ENCODE measurements around the gene SMIM1. TPM values are rescaled to one million over a fixed set of nuclear protein-coding genes. Genes with fewer than 3 reads are reported as not detected.
A peak's percentile ranks its signal among the peaks of the same experiment; 100 is the strongest.
"Not testable (repeated sequence)": the region's sequence is repeated elsewhere in the genome, so short reads cannot be mapped to it uniquely, and the experiment has no call there.

Gene SMIM1
- total RNA-seq, 2 experiments from 2014 or later = 1.5 to 2.2 TPM

DNA sequence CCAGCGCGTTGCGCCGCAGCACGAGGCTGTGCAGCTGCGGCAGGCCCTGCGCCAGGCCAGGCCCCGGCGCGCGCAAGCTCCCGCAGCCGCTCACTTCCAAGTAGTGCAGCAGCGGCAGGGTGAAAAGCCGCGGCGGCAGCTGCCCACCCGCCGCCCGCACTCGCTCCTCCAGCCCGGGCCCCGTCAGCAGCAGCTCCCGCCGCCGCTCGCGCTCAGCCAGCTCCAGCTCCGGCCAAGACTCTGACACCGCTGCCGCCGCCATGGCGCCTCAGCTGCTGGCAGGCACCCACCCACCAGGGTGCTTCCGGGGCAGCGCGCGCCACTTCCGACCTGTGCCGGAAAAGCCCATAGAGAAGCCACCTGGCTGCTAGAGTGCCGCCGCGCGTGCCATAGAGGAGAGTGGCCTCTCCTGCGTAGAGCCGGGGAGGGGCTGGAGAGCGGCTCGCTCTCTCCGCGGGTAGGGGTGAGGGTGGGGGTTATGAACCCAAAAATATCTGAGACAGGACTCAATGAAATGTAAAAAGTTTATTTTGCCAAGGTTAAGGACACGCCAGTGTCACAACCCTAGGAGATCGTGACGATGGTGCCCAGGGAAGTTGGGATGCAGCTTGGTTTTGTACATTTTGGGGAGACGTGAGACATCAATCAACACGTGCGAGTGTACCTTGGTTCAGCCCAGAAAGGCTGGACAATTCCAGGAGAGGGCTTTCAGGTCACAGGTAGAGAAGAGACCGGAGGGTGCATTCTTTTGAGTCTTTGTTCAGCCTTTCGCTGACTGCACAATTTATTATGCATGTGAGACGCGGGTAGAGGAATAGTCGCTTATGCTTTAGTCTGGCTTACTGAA is 23.9 kb downstream of the SMIM1 start, which contains the start of gene LRRC47:
Gene LRRC47 (minus strand): TSS at position 284 of the 847 bp plus-strand sequence. CDS start 22 bp downstream, at position 262.
- peaks cover 43% of the 10 kb centered on the region for H3K4me1 Mint-ChIP-seq (ENCODE audit: low read depth)
- peaks cover 6% of the 10 kb centered on the region for H3K27me3 Mint-ChIP-seq
- DNase-seq (peak; percentile 96), ATAC-seq (peak; percentile 99)
- POLR2A ChIA-PET = interaction anchor here (0.7 to 3.0 kb wide), 5 partner anchors 10 to 62 kb away, joined by 3 to 19 read pairs (median 4); no protein-coding TSS in a partner anchor
- CTCF ChIA-PET = interaction anchor here (0.8 to 1.9 kb wide), 4 partner anchors 12 to 103 kb away, joined by 3 to 12 read pairs (median 4); partner anchors contain the start of gene C1orf174
- H3K27ac Mint-ChIP-seq = peak within 1 kb of the TSS; percentile 95
- no peaks in the 10 kb centered on the region for H3K9me3 Mint-ChIP-seq
- peaks cover 7% of the 10 kb centered on the region for H3K36me3 Mint-ChIP-seq (ENCODE audit: low read depth)
- TF ChIP-seq, protein P1, sequence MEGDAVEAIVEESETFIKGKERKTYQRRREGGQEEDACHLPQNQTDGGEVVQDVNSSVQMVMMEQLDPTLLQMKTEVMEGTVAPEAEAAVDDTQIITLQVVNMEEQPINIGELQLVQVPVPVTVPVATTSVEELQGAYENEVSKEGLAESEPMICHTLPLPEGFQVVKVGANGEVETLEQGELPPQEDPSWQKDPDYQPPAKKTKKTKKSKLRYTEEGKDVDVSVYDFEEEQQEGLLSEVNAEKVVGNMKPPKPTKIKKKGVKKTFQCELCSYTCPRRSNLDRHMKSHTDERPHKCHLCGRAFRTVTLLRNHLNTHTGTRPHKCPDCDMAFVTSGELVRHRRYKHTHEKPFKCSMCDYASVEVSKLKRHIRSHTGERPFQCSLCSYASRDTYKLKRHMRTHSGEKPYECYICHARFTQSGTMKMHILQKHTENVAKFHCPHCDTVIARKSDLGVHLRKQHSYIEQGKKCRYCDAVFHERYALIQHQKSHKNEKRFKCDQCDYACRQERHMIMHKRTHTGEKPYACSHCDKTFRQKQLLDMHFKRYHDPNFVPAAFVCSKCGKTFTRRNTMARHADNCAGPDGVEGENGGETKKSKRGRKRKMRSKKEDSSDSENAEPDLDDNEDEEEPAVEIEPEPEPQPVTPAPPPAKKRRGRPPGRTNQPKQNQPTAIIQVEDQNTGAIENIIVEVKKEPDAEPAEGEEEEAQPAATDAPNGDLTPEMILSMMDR (IDR thresholded peaks at IDR 0.05) = no peak
- H3K4me3 Mint-ChIP-seq = peak within 1 kb of the TSS; percentile 82
- intact Hi-C loops (cut with micrococcal nuclease) = no loop called here

DNA sequence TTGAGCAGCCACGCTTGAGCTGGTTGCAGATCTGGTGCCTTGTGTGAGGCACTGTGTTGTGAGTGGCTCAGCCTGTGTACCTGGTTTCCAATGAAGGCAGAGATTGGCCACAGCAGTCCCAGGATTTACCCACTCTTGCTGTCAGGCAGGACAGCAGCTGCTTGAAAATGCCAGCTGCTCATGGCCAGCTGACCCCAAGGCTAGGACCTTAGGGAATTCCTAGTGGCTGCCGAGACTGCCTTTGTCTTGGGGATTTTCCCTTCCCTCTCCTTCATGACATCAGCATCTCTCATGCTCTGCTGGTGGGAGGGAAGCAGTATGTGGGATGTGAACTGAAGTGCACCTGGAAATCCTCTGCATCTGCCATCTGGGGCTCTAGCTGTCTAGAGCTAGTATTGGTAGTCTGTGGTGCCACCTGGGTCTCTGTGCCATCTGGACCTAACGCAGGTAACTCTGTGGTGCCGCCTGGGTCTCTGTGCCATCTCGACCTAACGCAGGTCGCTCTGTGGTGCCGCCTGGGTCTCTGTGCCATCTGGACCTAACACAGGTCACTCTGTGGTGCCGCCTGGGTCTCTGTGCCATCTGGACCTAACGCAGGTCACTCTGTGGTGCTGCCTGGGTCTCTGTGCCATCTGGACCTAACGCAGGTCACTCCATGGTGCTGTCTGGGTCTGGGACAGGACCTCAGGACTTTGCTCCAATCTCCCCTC is 27.6 kb downstream of the SMIM1 start:
- ChIA-PET CTCF (interaction anchor here (1.5 kb wide), 2 partner anchors 26 to 27 kb away, joined by 3 to 5 read pairs; no protein-coding TSS in a partner anchor), POLR2A (interaction anchor here (0.6 kb wide), 1 partner anchor 70 kb away, joined by 3 read pairs; no protein-coding TSS in a partner anchor)
- H3K36me3 Mint-ChIP-seq (ENCODE audit: low read depth) = peaks cover 3% of the 10 kb centered on the region
- no peak overlapping the region for H3K27ac Mint-ChIP-seq
- no peak for DNase-seq
- TF ChIP-seq, protein P1 (IDR thresholded peaks at IDR 0.05) = no peak
- ATAC-seq = no peak
- H3K4me3 Mint-ChIP-seq = no peak overlapping the region
- H3K4me1 Mint-ChIP-seq (ENCODE audit: low read depth) = peaks cover 20% of the 10 kb centered on the region
- intact Hi-C loops (cut with micrococcal nuclease) = no loop called here
- no peaks in the 10 kb centered on the region for H3K9me3 Mint-ChIP-seq
- H3K27me3 Mint-ChIP-seq = peaks cover 21% of the 10 kb centered on the region

DNA sequence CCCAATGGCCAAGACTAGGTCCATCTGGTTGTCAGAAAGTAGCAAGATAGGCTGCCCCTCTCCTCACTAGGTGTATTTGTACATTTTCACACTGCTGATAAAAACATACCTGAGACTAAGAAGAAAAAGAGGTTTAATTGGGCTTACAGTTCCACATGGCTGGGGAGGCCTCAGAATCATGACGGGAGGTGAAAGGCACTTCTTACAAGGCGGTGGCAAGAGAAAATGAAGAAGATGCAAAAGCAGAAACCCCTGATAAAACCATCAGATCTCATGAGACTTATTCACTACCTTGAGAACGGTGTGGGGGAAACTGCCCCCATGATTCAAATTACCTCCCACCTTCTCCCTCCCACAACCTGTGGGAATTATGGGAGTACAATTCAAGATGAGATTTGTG is 28.2 kb downstream of the SMIM1 start:
- peaks cover 23% of the 10 kb centered on the region for H3K27me3 Mint-ChIP-seq
- H3K27ac Mint-ChIP-seq; ATAC-seq; H3K36me3 Mint-ChIP-seq (ENCODE audit: low read depth); POLR2A ChIA-PET; intact Hi-C loops (cut with micrococcal nuclease); DNase-seq; H3K4me3 Mint-ChIP-seq; H3K9me3 Mint-ChIP-seq: not testable (repeated sequence)
- H3K4me1 Mint-ChIP-seq (ENCODE audit: low read depth) = peaks cover 16% of the 10 kb centered on the region
- CTCF ChIA-PET = interaction anchor here (1.4 to 2.1 kb wide), 2 partner anchors 9 to 25 kb away, joined by 3 to 12 read pairs; no protein-coding TSS in a partner anchor

DNA sequence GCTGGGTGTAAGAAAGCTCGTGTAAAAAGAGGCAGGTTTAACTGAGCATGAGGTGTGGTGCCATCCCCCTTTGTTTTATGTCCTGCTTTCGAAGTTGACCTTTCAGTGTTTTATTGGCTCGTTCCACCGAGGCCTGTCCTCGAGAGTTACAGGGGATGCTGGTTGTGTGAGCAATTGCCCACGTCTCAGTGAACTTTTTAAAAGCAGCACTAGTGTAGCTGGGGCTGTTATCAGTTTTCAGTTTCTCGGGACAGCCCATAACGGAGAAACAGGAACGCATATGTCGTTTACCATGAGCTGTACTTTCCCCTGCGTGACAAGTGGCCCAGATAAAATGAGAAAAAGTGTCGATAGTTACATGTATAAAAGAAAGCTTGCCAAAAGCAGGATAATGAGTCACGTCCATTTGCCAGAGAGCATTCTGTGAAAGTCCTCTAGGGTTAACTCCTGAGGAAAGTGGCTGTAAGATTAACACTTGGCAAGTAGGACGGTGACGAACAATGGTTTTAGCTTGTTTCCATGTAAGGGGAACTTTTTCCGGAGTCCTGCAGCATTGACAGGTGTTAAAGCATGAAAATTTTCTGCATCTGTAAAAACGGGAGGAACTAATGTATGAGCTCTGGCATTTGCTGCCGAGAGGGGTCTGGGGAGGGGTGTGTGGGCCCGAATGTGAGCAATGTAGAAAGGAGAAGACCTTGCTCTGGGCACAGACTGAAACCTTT is 31.5 kb downstream of the SMIM1 start:
- ChIA-PET CTCF (interaction anchor here (1.1 kb wide), 1 partner anchor 17 kb away, joined by 3 read pairs; no protein-coding TSS in a partner anchor), POLR2A (interaction anchor here (1.3 to 1.9 kb wide), 2 partner anchors 10 to 19 kb away, joined by 3 to 4 read pairs; no protein-coding TSS in a partner anchor)
- no peak overlapping the region for H3K4me3 Mint-ChIP-seq
- H3K4me1 Mint-ChIP-seq (ENCODE audit: low read depth) = peaks cover 8% of the 10 kb centered on the region
- H3K27me3 Mint-ChIP-seq = peaks cover 25% of the 10 kb centered on the region
- ATAC-seq (no peak), DNase-seq (no peak)
- TF ChIP-seq, protein P1 (IDR thresholded peaks at IDR 0.05) = no peak
- H3K36me3 Mint-ChIP-seq (ENCODE audit: low read depth) = no peaks in the 10 kb centered on the region
- no peaks in the 10 kb centered on the region for H3K9me3 Mint-ChIP-seq
- intact Hi-C loops (cut with micrococcal nuclease) = no loop called here
- no peak overlapping the region for H3K27ac Mint-ChIP-seq

DNA sequence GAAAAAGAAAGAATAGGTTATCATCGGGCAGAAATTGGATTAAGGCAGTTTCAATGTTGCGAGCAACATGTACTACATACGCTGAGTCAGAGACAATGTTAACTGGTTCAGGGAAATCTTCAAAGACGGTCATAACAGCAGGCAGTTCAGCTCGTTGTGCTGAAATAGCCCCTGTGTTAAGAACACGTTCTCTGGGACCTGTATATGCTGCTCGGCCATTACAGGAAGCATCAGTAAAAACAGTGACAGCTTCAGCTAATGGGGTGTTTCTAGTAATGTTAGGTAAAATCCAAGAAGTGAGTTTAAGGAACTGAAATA is 32.0 kb downstream of the SMIM1 start:
- intact Hi-C loops (cut with micrococcal nuclease) = not testable (repeated sequence)

More for the DNA sequence above, 32.0 kb downstream of the SMIM1 start:
- POLR2A ChIA-PET = interaction anchor here (1.3 to 1.9 kb wide), 2 partner anchors 11 to 19 kb away, joined by 3 to 4 read pairs; no protein-coding TSS in a partner anchor
- H3K4me1 Mint-ChIP-seq (ENCODE audit: low read depth); H3K9me3 Mint-ChIP-seq; DNase-seq; H3K36me3 Mint-ChIP-seq (ENCODE audit: low read depth); ATAC-seq; H3K4me3 Mint-ChIP-seq; CTCF ChIA-PET; H3K27ac Mint-ChIP-seq: not testable (repeated sequence)
- peaks cover 23% of the 10 kb centered on the region for H3K27me3 Mint-ChIP-seq

Data from activated CD8-positive, alpha-beta T cell treated with anti-CD3 and anti-CD28 coated beads for 36 hours (primary cell).